HepG2 (cell line): Measurements from ENCODE around the gene C13orf46.

Source experiments
- CENPX ChIP-seq: sonication (generic); formaldehyde crosslinking; IDR thresholded peaks from 2 replicates; pipeline ENCODE4 v1.9.0; 2021; ENCODE audit warnings: mild to moderate bottlenecking, missing genetic modification reagents, moderate library complexity
- SP1 ChIP-seq, 2 experiments: fragments of 450-650 bp in 1 of 2; sonication (generic) in 1 of 2; formaldehyde crosslinking in 1 of 2; IDR thresholded peaks; 2 replicates each; pipeline versions ENCODE4 v1.4.0 to v1.6.1; 2016 to 2020; ENCODE audit warnings: missing genetic modification reagents in 1 of 2
- TF ChIP-seq, protein P1 (sequence below): sonication (generic); formaldehyde crosslinking; IDR thresholded peaks from 2 replicates; pipeline ENCODE4 v1.8.0; 2022; ENCODE audit warnings: low read depth, missing genetic modification reagents

GRCh38 chr13:113975416-113975815 is 1.5 kb upstream of the C13orf46 start:
- TF ChIP-seq CENPX (CRISPR knock-in tag), result no peak
- no peak for TF ChIP-seq SP1 (IDR thresholded peaks at IDR 0.05)
- no peak for TF ChIP-seq SP1 (CRISPR knock-in tag; IDR thresholded peaks at IDR 0.05)
- TF ChIP-seq, protein P1, sequence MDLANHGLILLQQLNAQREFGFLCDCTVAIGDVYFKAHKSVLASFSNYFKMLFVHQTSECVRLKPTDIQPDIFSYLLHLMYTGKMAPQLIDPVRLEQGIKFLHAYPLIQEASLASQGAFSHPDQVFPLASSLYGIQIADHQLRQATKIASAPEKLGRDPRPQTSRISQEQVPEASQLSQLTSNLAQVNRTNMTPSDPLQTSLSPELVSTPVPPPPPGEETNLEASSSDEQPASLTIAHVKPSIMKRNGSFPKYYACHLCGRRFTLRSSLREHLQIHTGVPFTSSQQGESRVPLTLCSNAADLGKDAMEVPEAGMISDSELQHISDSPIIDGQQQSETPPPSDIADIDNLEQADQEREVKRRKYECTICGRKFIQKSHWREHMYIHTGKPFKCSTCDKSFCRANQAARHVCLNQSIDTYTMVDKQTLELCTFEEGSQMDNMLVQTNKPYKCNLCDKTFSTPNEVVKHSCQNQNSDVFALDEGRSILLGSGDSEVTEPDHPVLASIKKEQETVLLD (CRISPR knock-in tag), result no peak
